Activated CD8-positive, alpha-beta memory T cell treated with anti-CD3 and anti-CD28 coated beads for 24 hours (primary cell): ENCODE measurements around the gene TMEM8B.

Source experiments
- DNase-seq: peaks from one replicate; pipeline ENCODE4 v3.0.0-alpha.2; 2020

The TMEM8B gene

GRCh38 chr9:35811381-35812024, 17.5 kb upstream of the TMEM8B start:
- no peak for DNase-seq

GRCh38 chr9:35812025-35812602, 16.9 kb upstream of the TMEM8B start, which contains the start of gene SPAG8:
Gene SPAG8 (minus strand): TSS chr9:35812262. CDS start chr9:35812147, 115 bp downstream.
- DNase-seq = peak; percentile 93

GRCh38 chr9:35813434-35814105, 15.5 kb upstream of the TMEM8B start:
- DNase-seq = no peak

- no peak for DNase-seq
Measured at GRCh38 chr9:35814106-35814840, 14.8 kb upstream of the TMEM8B start.

GRCh38 chr9:35814841-35815543, 14.0 kb upstream of the TMEM8B start, which contains the start of gene HINT2:
Gene HINT2 (minus strand): TSS chr9:35815042. CDS start chr9:35814979, 63 bp downstream.
- peak; percentile 97 for DNase-seq

GRCh38 chr9:35816708-35817107, 12.3 kb upstream of the TMEM8B start:
- no peak for DNase-seq

- DNase-seq = no peak
Measured at GRCh38 chr9:35818341-35818740, 10.7 kb upstream of the TMEM8B start.

- DNase-seq = no peak
Measured at GRCh38 chr9:35820076-35820475, 9.0 kb upstream of the TMEM8B start.

GRCh38 chr9:35822926-35823325, 6.1 kb upstream of the TMEM8B start:
- no peak for DNase-seq

- peak; percentile 68 for DNase-seq
Measured at GRCh38 chr9:35826071-35826701, 2.8 kb upstream of the TMEM8B start.

- DNase-seq = no peak
Measured at GRCh38 chr9:35827486-35827885, 1.5 kb upstream of the TMEM8B start.

GRCh38 chr9:35828716-35829083, 328 bp upstream of the TMEM8B start, which contains the start of gene FAM221B:
Gene FAM221B (minus strand): TSS chr9:35828732. CDS start chr9:35826161, 2,571 bp downstream.
- DNase-seq = no peak

- DNase-seq = no peak
Measured at GRCh38 chr9:35829764-35830096, 702 bp downstream of the TMEM8B start.

GRCh38 chr9:35831040-35831439, 2.0 kb downstream of the TMEM8B start:
- DNase-seq = no peak

- DNase-seq = no peak
Measured at GRCh38 chr9:35832814-35833213, 3.8 kb downstream of the TMEM8B start.

- no peak for DNase-seq
Measured at GRCh38 chr9:35834260-35835215, 5.5 kb downstream of the TMEM8B start.

GRCh38 chr9:35835216-35835632, 6.2 kb downstream of the TMEM8B start:
- no peak for DNase-seq

GRCh38 chr9:35835766-35836165, 6.7 kb downstream of the TMEM8B start:
- DNase-seq = no peak

GRCh38 chr9:35836595-35836994, 7.6 kb downstream of the TMEM8B start:
- no peak for DNase-seq

- no peak for DNase-seq
Measured at GRCh38 chr9:35839926-35840325, 10.9 kb downstream of the TMEM8B start.
